Measurements from ENCODE around the gene USH2A. TPM values are rescaled to one million over a fixed set of nuclear protein-coding genes. Genes with fewer than 3 reads are reported as not detected.

The USH2A gene
- total RNA-seq, 4 donors from 2014 or later: under 0.01 to 1.0 (median under 0.01) TPM; not detected in 1

GRCh38 chr1:216113181-216113580, 310.1 kb downstream of the USH2A start:
- no peak overlapping the region for H3K27ac ChIP-seq
- no peak for DNase-seq (ENCODE audit: low spot score in 2 of 2)
- H3K36me3 ChIP-seq: no peaks in the 10 kb centered on the region
- H3K9me3 ChIP-seq: no peaks in the 10 kb centered on the region
- H3K4me3 ChIP-seq: no peak overlapping the region
- H3K27me3 ChIP-seq: no peaks in the 10 kb centered on the region
- no peak for TF ChIP-seq POLR2A (IDR thresholded peaks at IDR 0.05)
- no peak for TF ChIP-seq CTCF (IDR thresholded peaks at IDR 0.05)
- no peak for TF ChIP-seq EP300 (IDR thresholded peaks at IDR 0.05)
- WGBS, 2 donors: 79 to 88% methylated on average over 4 of the region's 4 CpGs
- H3K4me1 ChIP-seq: no peaks in the 10 kb centered on the region

- H3K4me3 ChIP-seq: no peak overlapping the region
Measured at GRCh38 chr1:216111842-216112241, 311.4 kb downstream of the USH2A start.

GRCh38 chr1:216095400-216095799, 327.8 kb downstream of the USH2A start:
- DNase-seq (ENCODE audit: low spot score in 2 of 2): no peak
- Histone ChIP-seq H3K4me1 (no peaks in the 10 kb centered on the region), H3K4me3 (no peak overlapping the region), H3K27ac (no peak overlapping the region), H3K36me3 (no peaks in the 10 kb centered on the region), H3K27me3 (no peaks in the 10 kb centered on the region), H3K9me3 (no peaks in the 10 kb centered on the region)
- TF ChIP-seq CTCF (IDR thresholded peaks at IDR 0.05) (no peak), EP300 (IDR thresholded peaks at IDR 0.05) (no peak), POLR2A (IDR thresholded peaks at IDR 0.05) (no peak)
- WGBS, 2 donors: 77 to 82% methylated on average over 4 of the region's 4 CpGs

More at GRCh38 chr1:216111842-216112241, 311.4 kb downstream of the USH2A start:
- no peak overlapping the region for H3K27ac ChIP-seq
- WGBS, 2 donors: 48 to 49% methylated on average over 2 of the region's 2 CpGs
- no peaks in the 10 kb centered on the region for H3K9me3 ChIP-seq
- TF ChIP-seq EP300 (IDR thresholded peaks at IDR 0.05): no peak
- no peak for TF ChIP-seq POLR2A (IDR thresholded peaks at IDR 0.05)
- no peak for TF ChIP-seq CTCF (IDR thresholded peaks at IDR 0.05)
- DNase-seq (ENCODE audit: low spot score in 2 of 2): no peak
- no peaks in the 10 kb centered on the region for H3K27me3 ChIP-seq
- no peaks in the 10 kb centered on the region for H3K36me3 ChIP-seq
- no peaks in the 10 kb centered on the region for H3K4me1 ChIP-seq

- no peaks in the 10 kb centered on the region for H3K36me3 ChIP-seq
- WGBS, 2 donors: 78 to 81% methylated on average over 6 of the region's 6 CpGs
Measured at GRCh38 chr1:216090556-216090955, 332.7 kb downstream of the USH2A start.

GRCh38 chr1:216086678-216087077, 336.6 kb downstream of the USH2A start:
- 87 to 92% methylated on average over 3 of the region's 3 CpGs for WGBS, 2 donors

More at GRCh38 chr1:216090556-216090955, 332.7 kb downstream of the USH2A start:
- no peak for DNase-seq (ENCODE audit: low spot score in 2 of 2)
- no peak overlapping the region for H3K4me3 ChIP-seq
- no peak for TF ChIP-seq CTCF (IDR thresholded peaks at IDR 0.05)
- no peak for TF ChIP-seq POLR2A (IDR thresholded peaks at IDR 0.05)
- no peak for TF ChIP-seq EP300 (IDR thresholded peaks at IDR 0.05)
- H3K4me1 ChIP-seq: no peaks in the 10 kb centered on the region
- no peak overlapping the region for H3K27ac ChIP-seq
- H3K27me3 ChIP-seq: no peaks in the 10 kb centered on the region
- H3K9me3 ChIP-seq: no peaks in the 10 kb centered on the region

More at GRCh38 chr1:216086678-216087077, 336.6 kb downstream of the USH2A start:
- Histone ChIP-seq H3K9me3 (no peaks in the 10 kb centered on the region), H3K27ac (no peak overlapping the region), H3K4me1 (no peaks in the 10 kb centered on the region), H3K4me3 (no peak overlapping the region), H3K27me3 (no peaks in the 10 kb centered on the region), H3K36me3 (no peaks in the 10 kb centered on the region)
- no peak for DNase-seq (ENCODE audit: low spot score in 2 of 2)
- TF ChIP-seq POLR2A (IDR thresholded peaks at IDR 0.05): no peak
- no peak for TF ChIP-seq EP300 (IDR thresholded peaks at IDR 0.05)
- TF ChIP-seq CTCF (IDR thresholded peaks at IDR 0.05): no peak

Measured in tibial nerve (tissue), 4 donors.